GM20000 (cell line): ENCODE measurements around the gene SEC61A2.
A peak's percentile ranks its signal among the peaks of the same experiment; 100 is the strongest.

Experiments
- DNase-seq: peaks from one replicate; pipeline ENCODE4 v3.0.0; 2012; ENCODE audit warnings: low spot score
- TF ChIP-seq, protein P1 (sequence below): IDR thresholded peaks from 2 replicates; pipeline ENCODE4 v1.5.1; 2012; ENCODE audit warnings: mild to moderate bottlenecking, control low read depth; ENCODE audit errors: extremely low read depth, missing control alignments

Gene SEC61A2

DNA sequence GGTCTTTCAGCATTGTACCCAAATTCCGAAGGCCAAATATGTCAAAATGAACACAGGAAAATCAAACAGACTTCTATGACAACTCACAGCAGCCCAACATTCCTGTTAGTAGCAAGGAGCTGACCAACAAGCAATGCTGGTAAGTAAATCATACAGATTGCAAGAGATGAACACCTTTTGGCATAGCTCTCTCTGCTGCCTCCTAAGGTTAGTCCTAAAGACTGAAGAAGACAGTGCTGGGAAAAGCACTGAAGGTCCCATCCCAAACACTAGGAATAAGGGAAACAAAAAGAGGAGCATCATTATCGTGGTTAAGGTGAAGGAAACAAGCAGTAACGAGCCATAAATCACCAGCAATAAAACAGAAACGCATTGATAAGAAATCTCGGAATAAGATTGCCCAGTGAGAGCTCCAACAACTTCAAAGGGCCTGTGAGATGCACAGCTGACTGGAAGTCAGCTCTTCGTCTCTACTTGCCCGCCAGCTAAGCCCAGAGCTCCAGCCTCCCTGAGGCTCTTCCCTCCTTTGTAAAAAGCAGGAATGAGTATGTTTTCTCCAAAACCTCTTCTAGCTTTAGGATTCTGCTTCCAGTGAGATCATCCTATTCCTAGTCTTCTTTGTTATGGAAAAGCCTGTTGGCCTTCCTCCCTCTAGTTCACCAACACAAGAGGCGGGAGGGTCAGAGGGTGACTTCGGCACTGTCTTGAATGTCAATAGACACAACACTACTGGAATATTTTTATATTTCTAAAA is 50.9 kb downstream of the SEC61A2 start:
- TF ChIP-seq, protein P1, sequence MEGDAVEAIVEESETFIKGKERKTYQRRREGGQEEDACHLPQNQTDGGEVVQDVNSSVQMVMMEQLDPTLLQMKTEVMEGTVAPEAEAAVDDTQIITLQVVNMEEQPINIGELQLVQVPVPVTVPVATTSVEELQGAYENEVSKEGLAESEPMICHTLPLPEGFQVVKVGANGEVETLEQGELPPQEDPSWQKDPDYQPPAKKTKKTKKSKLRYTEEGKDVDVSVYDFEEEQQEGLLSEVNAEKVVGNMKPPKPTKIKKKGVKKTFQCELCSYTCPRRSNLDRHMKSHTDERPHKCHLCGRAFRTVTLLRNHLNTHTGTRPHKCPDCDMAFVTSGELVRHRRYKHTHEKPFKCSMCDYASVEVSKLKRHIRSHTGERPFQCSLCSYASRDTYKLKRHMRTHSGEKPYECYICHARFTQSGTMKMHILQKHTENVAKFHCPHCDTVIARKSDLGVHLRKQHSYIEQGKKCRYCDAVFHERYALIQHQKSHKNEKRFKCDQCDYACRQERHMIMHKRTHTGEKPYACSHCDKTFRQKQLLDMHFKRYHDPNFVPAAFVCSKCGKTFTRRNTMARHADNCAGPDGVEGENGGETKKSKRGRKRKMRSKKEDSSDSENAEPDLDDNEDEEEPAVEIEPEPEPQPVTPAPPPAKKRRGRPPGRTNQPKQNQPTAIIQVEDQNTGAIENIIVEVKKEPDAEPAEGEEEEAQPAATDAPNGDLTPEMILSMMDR: no peak
- DNase-seq: no peak

DNA sequence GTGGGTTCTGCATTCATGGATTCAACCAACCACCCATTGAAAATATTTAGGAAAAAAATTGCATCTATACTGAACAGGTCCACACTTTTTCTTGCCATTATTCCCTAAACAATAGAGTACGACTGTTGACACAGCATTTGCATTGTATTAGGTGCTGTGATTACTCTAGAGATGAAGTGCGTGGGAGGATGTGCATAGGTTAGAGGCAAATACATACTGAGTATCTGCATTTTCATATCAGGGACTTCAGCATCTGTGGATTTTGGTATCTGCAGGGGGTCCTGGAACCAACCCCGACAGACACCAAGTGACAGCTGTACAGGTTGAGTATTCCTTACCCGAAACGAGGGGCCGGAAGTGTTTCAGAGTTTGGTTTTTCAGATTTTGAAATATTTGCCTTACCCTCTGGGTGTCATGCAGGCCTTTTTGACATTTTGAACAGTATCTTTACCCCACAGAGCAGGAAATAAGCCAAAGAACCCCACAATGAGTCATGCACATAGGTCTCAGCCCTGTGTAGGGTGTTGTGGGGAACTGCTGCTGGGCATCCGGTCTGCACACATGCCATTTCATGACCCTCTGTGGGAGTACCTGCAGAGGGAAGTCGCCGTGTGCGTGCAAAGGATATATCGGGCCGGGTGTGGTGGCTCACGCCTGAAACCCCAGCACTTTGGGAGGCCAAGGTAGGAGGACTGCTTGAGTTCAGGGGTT is 51.7 kb downstream of the SEC61A2 start:
- peak; percentile 29 for DNase-seq
- TF ChIP-seq, protein P1: no peak

DNA sequence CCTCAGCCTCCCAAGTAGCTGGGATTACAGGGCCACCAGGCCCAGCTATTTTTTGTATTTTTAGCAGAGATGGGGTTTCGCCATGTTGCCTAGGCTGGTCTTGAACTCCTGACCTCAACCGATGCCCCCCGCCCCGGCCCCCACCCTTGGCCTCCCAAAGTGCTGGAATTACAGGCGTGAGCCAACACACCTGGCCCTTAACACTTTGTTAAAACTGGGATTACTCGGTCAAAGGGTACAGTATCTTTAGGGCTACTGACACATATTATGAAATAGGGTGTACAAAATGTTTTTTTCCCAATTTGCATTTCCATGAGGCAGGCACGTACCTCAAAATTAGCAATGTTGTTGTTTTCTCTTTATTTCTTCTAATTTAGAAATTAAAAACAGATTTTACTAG is 54.7 kb downstream of the SEC61A2 start:
- TF ChIP-seq, protein P1: no peak
- no peak for DNase-seq

- TF ChIP-seq, protein P1: no peak
- DNase-seq: no peak
Observed at GRCh38 chr10:12186323-12186722, 56.8 kb downstream of the SEC61A2 start.

GRCh38 chr10:12187321-12187905 is 57.9 kb downstream of the SEC61A2 start:
- no peak for DNase-seq
- TF ChIP-seq, protein P1: no peak

GRCh38 chr10:12188656-12189055 is 59.2 kb downstream of the SEC61A2 start:
- TF ChIP-seq, protein P1: no peak

DNA sequence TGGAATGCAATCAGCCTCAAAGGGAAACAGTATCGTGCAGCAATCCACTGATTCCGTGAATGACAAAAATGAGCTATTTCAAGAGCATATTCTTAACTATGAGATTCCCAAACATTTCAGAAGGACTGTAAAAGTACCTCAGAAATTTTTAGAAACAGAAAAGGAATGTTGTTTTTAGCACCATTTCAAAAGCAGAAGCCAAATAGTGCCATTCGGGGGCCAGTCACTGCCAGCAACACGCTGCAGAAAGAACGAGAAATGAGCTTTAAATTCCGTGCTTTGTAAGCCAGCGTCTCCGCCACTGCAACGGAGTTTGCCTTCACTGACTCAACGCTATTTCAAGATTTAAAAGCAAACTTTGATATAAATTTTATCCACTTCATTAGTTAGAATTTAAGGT is 59.9 kb downstream of the SEC61A2 start:
- TF ChIP-seq, protein P1: no peak
- DNase-seq: no peak

More at GRCh38 chr10:12188656-12189055, 59.2 kb downstream of the SEC61A2 start:
- no peak for DNase-seq
